A549 (cell line): ENCODE data around the gene ZNF630.

ENCODE experiments used
- CTCF ChIP-seq: fragments of >200 bp; sonication (Bioruptor Twin); formaldehyde crosslinking; IDR thresholded peaks from 3 replicates; pipeline ENCODE4 v1.5.1; 2016
- MAX ChIP-seq: IDR thresholded peaks from 2 replicates; pipeline ENCODE4 v1.6.1; 2012
- MYC ChIP-seq: IDR thresholded peaks from 2 replicates; pipeline ENCODE4 v1.6.1; 2012; ENCODE audit warnings: mild to moderate bottlenecking, inconsistent platforms, low read length, improper control_type of control experiment, borderline replicate concordance
- POLR2A ChIP-seq: IDR thresholded peaks from 2 replicates; pipeline ENCODE4 v1.6.1; 2012; ENCODE audit warnings: mild to moderate bottlenecking, low read length
- REST ChIP-seq: fragments of 200-600 bp; sonication (generic); IDR thresholded peaks from 2 replicates; pipeline ENCODE4 v1.6.1; 2016; ENCODE audit warnings: antibody characterized with exemption, mild to moderate bottlenecking, moderate library complexity
- ZSCAN20 ChIP-seq: fragments of 250-450 bp; sonication (Bioruptor Pico); IDR thresholded peaks from 2 replicates; pipeline ENCODE4 v1.8.0; 2022; ENCODE audit warnings: mild to moderate bottlenecking, moderate library complexity
- TF ChIP-seq, protein P1 (sequence below): fragments of 150-350 bp; IDR thresholded peaks from 2 replicates; pipeline ENCODE4 v1.6.1; 2014; ENCODE audit warnings: low read depth, mild to moderate bottlenecking, low read length

DNA sequence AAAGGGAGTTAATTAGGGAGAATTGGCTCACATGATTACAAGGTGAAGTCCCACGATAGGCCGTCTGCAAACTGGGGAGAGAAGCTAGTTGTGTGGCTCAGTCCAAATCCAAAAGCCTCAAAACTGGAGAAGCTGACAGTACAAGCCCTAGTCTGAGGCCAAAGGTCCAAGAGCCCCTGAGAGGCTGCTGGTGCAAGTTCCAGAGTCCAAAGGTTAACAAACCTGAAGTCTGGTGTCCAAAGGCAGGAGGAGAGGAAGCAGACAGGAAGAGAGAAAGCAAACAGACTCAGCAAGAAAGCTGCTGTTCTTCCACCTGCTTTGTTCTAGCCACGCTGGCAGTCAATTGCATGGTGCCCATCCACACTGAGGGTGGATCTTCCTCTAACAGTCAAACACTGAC is 30.0 kb upstream of the ZNF630 start:
- TF ChIP-seq CTCF: no peak
- no peak for TF ChIP-seq MYC
- TF ChIP-seq, protein P1, sequence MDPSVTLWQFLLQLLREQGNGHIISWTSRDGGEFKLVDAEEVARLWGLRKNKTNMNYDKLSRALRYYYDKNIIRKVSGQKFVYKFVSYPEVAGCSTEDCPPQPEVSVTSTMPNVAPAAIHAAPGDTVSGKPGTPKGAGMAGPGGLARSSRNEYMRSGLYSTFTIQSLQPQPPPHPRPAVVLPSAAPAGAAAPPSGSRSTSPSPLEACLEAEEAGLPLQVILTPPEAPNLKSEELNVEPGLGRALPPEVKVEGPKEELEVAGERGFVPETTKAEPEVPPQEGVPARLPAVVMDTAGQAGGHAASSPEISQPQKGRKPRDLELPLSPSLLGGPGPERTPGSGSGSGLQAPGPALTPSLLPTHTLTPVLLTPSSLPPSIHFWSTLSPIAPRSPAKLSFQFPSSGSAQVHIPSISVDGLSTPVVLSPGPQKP: no peak
- no peak for TF ChIP-seq ZSCAN20 (CRISPR knock-in tag)
- TF ChIP-seq MAX: no peak
- TF ChIP-seq REST: no peak
- no peak for TF ChIP-seq POLR2A
